H1 (cell line): Measurements from ENCODE around the gene ZNF175. TPM values are rescaled to one million over a fixed set of nuclear protein-coding genes. Genes with fewer than 3 reads are reported as not detected.

ENCODE experiments used
- CTCF ChIA-PET: fragments of 300-600 bp; sonication (Branson Sonifier 250); formaldehyde crosslinking; loops from one replicate; lab custom pipeline; 2021; ENCODE audit not compliant: partially characterized antibody; lab: Charles Lee
- POLR2A ChIA-PET: fragments of 300-600 bp; sonication (Branson Sonifier 250); formaldehyde crosslinking; loops from one replicate; lab custom pipeline; 2021; ENCODE audit warnings: inconsistent platforms; ENCODE audit not compliant: partially characterized antibody; lab: Charles Lee
- DNase-seq, 2 experiments: peaks; one replicate each; pipeline versions ENCODE4 v3.0.0 to v3.0.0-alpha.2; 2010 to 2022; ENCODE audit warnings: low spot score in 2 of 2, low read depth in 1 of 2, mixed read lengths in 1 of 2
- FAIRE-seq: peaks from 2 replicates; lab custom pipeline; 2011; peaks lifted over from hg19 to GRCh38; lab: Jason Lieb, UNC
- H2AFZ ChIP-seq: 2 replicates; pipeline ENCODE4 v1.8.1; 2012; ENCODE audit warnings: low read length, inconsistent platforms
- H2AK5ac ChIP-seq: 2 replicates; pipeline ENCODE4 v1.6.1; 2013; ENCODE audit warnings: low read depth, low read length
- H2BK120ac ChIP-seq: replicated peaks from 2 replicates; pipeline ENCODE3; 2013; ENCODE audit warnings: low read depth, low read length, inconsistent platforms
- H2BK12ac ChIP-seq: 2 replicates; pipeline ENCODE4 v1.6.1; 2013; ENCODE audit warnings: low read depth, low read length
- H2BK15ac ChIP-seq: 2 replicates; pipeline ENCODE4 v1.6.1; 2013; ENCODE audit warnings: low read length
- H2BK20ac ChIP-seq: 2 replicates; pipeline ENCODE4 v1.6.1; 2013; ENCODE audit warnings: low read length
- H2BK5ac ChIP-seq: 2 replicates; pipeline ENCODE4 v1.6.1; 2013; ENCODE audit warnings: low read depth, low read length
- H3K14ac ChIP-seq: 2 replicates; pipeline ENCODE4 v1.6.1; 2013; ENCODE audit warnings: inconsistent platforms; ENCODE audit not compliant: insufficient read length
- H3K18ac ChIP-seq: 2 replicates; pipeline ENCODE4 v1.6.1; 2013; ENCODE audit warnings: low read length; ENCODE audit errors: extremely low read depth
- H3K23ac ChIP-seq: 2 replicates; pipeline ENCODE4 v1.6.1; 2013; ENCODE audit warnings: inconsistent platforms; ENCODE audit not compliant: insufficient read length
- H3K23me2 ChIP-seq: 2 replicates; pipeline ENCODE4 v1.6.1; 2013; ENCODE audit warnings: low read depth, low read length
- H3K27ac ChIP-seq: 2 replicates; pipeline ENCODE4 v1.6.1; 2011; ENCODE audit warnings: low read depth, low read length, inconsistent platforms
- H3K27me3 ChIP-seq, 4 experiments: replicated peaks in 1 of 4; 1 replicate in 1 of 4; 2 replicates in 3 of 4; pipeline versions ENCODE4 v1.6.1 to v1.8.1; 2011 to 2013; ENCODE audit warnings: low read length in 3 of 4, mild to moderate bottlenecking in 3 of 4, inconsistent platforms in 2 of 4, mixed read lengths in 2 of 4, moderate library complexity in 1 of 4; ENCODE audit not compliant: control insufficient read depth in 3 of 4, insufficient read depth in 3 of 4; ENCODE audit errors: extremely low read depth in 1 of 4
- H3K36me3 ChIP-seq, 4 experiments: 2 replicates each; pipeline versions ENCODE4 v1.6.1 to v1.8.1; 2011 to 2013; ENCODE audit warnings: mild to moderate bottlenecking in 4 of 4, low read length in 3 of 4, moderate library complexity in 2 of 4, control low read depth in 1 of 4, inconsistent platforms in 1 of 4; ENCODE audit not compliant: insufficient read depth in 4 of 4, control insufficient read depth in 2 of 4
- H3K4ac ChIP-seq: replicated peaks from 2 replicates; pipeline ENCODE3; 2013; ENCODE audit warnings: low read length, low read depth, mixed read lengths, inconsistent platforms; ENCODE audit not compliant: insufficient read length
- H3K4me1 ChIP-seq, 4 experiments: replicated peaks in 1 of 4; 1 replicate in 1 of 4; 2 replicates in 3 of 4; pipeline versions ENCODE4 v1.6.1 to v1.8.1; 2011 to 2013; ENCODE audit warnings: low read length in 3 of 4, inconsistent platforms in 2 of 4, mixed read lengths in 1 of 4; ENCODE audit not compliant: insufficient read depth in 4 of 4, control insufficient read depth in 3 of 4
- H3K4me2 ChIP-seq, 2 experiments: 2 replicates each; pipeline versions ENCODE4 v1.6.1 to v1.8.1; 2011 to 2013; ENCODE audit warnings: low read depth in 2 of 2, low read length in 2 of 2, control low read depth in 1 of 2, inconsistent platforms in 1 of 2, mild to moderate bottlenecking in 1 of 2; ENCODE audit not compliant: insufficient read depth in 1 of 2
- H3K4me3 ChIP-seq, 4 experiments: fragments of 200-600, 300-600 bp in 1 of 4; sonication (generic), shearing (Covaris generic), sonication (Bioruptor Twin) in 1 of 4; 2 replicates each; pipeline versions ENCODE4 v1.5.1 to v1.8.1; 2011 to 2016; ENCODE audit warnings: low read length in 4 of 4, low read depth in 3 of 4, control low read depth in 2 of 4, inconsistent platforms in 2 of 4, mild to moderate bottlenecking in 2 of 4, mixed read lengths in 1 of 4, moderate library complexity in 1 of 4; ENCODE audit not compliant: insufficient read depth in 2 of 4; ENCODE audit errors: extremely low read depth in 1 of 4
- H3K56ac ChIP-seq: replicated peaks from 2 replicates; pipeline ENCODE3; 2013; ENCODE audit warnings: low read depth, mild to moderate bottlenecking, mixed read lengths, low read length, inconsistent platforms; ENCODE audit not compliant: insufficient read length
- H3K79me1 ChIP-seq: 2 replicates; pipeline ENCODE4 v1.6.1; 2013; ENCODE audit warnings: low read depth, low read length, control low read depth
- H3K79me2 ChIP-seq, 2 experiments: 2 replicates each; pipeline versions ENCODE4 v1.6.1 to v1.8.1; 2012 to 2013; ENCODE audit warnings: low read length in 2 of 2, mild to moderate bottlenecking in 2 of 2, inconsistent platforms in 1 of 2; ENCODE audit not compliant: insufficient read depth in 2 of 2, control insufficient read depth in 1 of 2
- H3K9ac ChIP-seq, 4 experiments: replicated peaks in 1 of 4; 1 replicate in 1 of 4; 2 replicates in 3 of 4; pipeline versions ENCODE4 v1.6.1 to v1.8.1; 2011 to 2013; ENCODE audit warnings: low read depth in 3 of 4, low read length in 3 of 4, control low read depth in 2 of 4, mild to moderate bottlenecking in 2 of 4, moderate library complexity in 2 of 4, inconsistent platforms in 1 of 4; ENCODE audit errors: extremely low read depth in 1 of 4
- H3K9me3 ChIP-seq, 2 experiments: 2 replicates each; pipeline versions ENCODE4 v1.6.1 to v1.8.1; 2012 to 2013; ENCODE audit warnings: mild to moderate bottlenecking in 2 of 2, moderate library complexity in 2 of 2, control low read depth in 1 of 2, inconsistent platforms in 1 of 2, low read depth in 1 of 2, low read length in 1 of 2, mixed read lengths in 1 of 2; ENCODE audit not compliant: insufficient read depth in 2 of 2
- H4K20me1 ChIP-seq, 2 experiments: replicated peaks in 1 of 2; 2 replicates each; pipeline versions ENCODE3 to v1.8.1; 2011 to 2013; ENCODE audit warnings: inconsistent platforms in 2 of 2, low read length in 2 of 2, mild to moderate bottlenecking in 1 of 2; ENCODE audit not compliant: insufficient read depth in 2 of 2, control insufficient read depth in 1 of 2
- H4K5ac ChIP-seq: 2 replicates; pipeline ENCODE4 v1.6.1; 2013; ENCODE audit warnings: low read length, low read depth, mixed read lengths, inconsistent platforms; ENCODE audit not compliant: insufficient read length
- H4K8ac ChIP-seq: 2 replicates; pipeline ENCODE4 v1.8.0; 2013; ENCODE audit warnings: mild to moderate bottlenecking, moderate library complexity, low read length, inconsistent platforms; ENCODE audit not compliant: insufficient read depth; ENCODE audit errors: extremely low read depth
- H4K91ac ChIP-seq: replicated peaks from 2 replicates; pipeline ENCODE3; 2013; ENCODE audit warnings: low read length, mixed read lengths, inconsistent platforms; ENCODE audit not compliant: insufficient read length
- CTCF ChIP-seq, 3 experiments: IDR thresholded peaks; 1 replicate in 2 of 3; 2 replicates in 1 of 3; pipeline versions ENCODE4 v1.5.1 to v1.6.1; 2011; ENCODE audit warnings: low read length in 3 of 3, mild to moderate bottlenecking in 3 of 3, inconsistent platforms in 2 of 3, low read depth in 1 of 3, moderate library complexity in 1 of 3; ENCODE audit not compliant: insufficient read depth in 1 of 3; ENCODE audit errors: control extremely low read depth in 1 of 3
- RBBP5 ChIP-seq: IDR thresholded peaks from 2 replicates; pipeline ENCODE4 v1.7.1; 2012; ENCODE audit warnings: low read depth, mild to moderate bottlenecking, inconsistent platforms, low read length, moderate library complexity, borderline replicate concordance
- SP1 ChIP-seq: IDR thresholded peaks from 2 replicates; pipeline ENCODE4 v1.6.1; 2011; ENCODE audit warnings: low read depth, low read length
- WGBS, 2 experiments: shearing (Covaris generic) in 1 of 2; methylation state at CpG; one replicate each; pipeline versions ENCODE4 v1.1.6 to v1.1.7; 2013 to 2015; ENCODE audit warnings: low lambda C conversion rate in 2 of 2, mixed read lengths in 2 of 2, inconsistent platforms in 1 of 2, low coverage in 1 of 2, missing lambda C conversion rate in 1 of 2; ENCODE audit not compliant: insufficient replicate concordance in 2 of 2, insufficient coverage in 1 of 2, insufficient read length in 1 of 2; ENCODE audit errors: extremely low coverage in 1 of 2, missing lambda C conversion rate in 1 of 2; 5-methylcytosine and 5-hydroxymethylcytosine counted together
- polyA plus RNA-seq, 7 experiments: library from polyadenylated mRNA; depleted of rRNA in 3 of 7; stranded (reverse) in 5 of 7; unstranded in 2 of 7; fragments of >200 nt in 5 of 7; fragments of 200-250 nt in 2 of 7; gene quantifications; 1 replicate in 5 of 7; 2 replicates in 1 of 7; 4 replicates in 1 of 7; pipeline versions ENCODE4 v1.2.1 to v1.2.3, GENCODE V29; 2011 to 2013; ENCODE audit warnings: missing spikeins in 2 of 7, mixed read lengths in 2 of 7
- total RNA-seq: library from RNA; stranded (reverse); fragmentation: NEBNext Ultra II Directional; extraction: Animal tissue kit (Norgen Biotek cat#: 25700); gene quantifications from 2 replicates; pipeline ENCODE4 v1.2.1, GENCODE V29; 2021

Gene ZNF175
- total and polyA plus RNA-seq, 2 of the 8 experiments (the other 6 are each of a cell fraction or from before 2014, with no cell fraction given) = 1.7 to 11.1 TPM

GRCh38 chr19:51548891-51549305 is 22.2 kb upstream of the ZNF175 start:
- H4K20me1 ChIP-seq = no peaks in the 10 kb centered on the region
- no peak overlapping the region for H2BK5ac ChIP-seq
- H3K56ac ChIP-seq = no peak overlapping the region
- DNase-seq (no peak), FAIRE-seq (no peak)
- no peak overlapping the region for H3K4me3 ChIP-seq
- H2BK20ac ChIP-seq = no peak overlapping the region
- no peaks in the 10 kb centered on the region for H3K79me1 ChIP-seq
- CTCF ChIA-PET = interaction anchor here (1.6 kb wide), 1 partner anchor 34 kb away, joined by 3 read pairs; no protein-coding TSS in a partner anchor
- no peak overlapping the region for H4K91ac ChIP-seq
- H3K23me2 ChIP-seq = peaks cover 3% of the 10 kb centered on the region; the same call in 1 of the 2 replicates
- H3K4me2 ChIP-seq = no peak overlapping the region
- no peak overlapping the region for H4K5ac ChIP-seq
- no peaks in the 10 kb centered on the region for H3K79me2 ChIP-seq
- H3K14ac ChIP-seq = no peak overlapping the region
- no peak overlapping the region for H2BK120ac ChIP-seq
- H2AK5ac ChIP-seq = no peak overlapping the region
- H3K36me3 ChIP-seq = no peaks in the 10 kb centered on the region
- no peak overlapping the region for H2BK15ac ChIP-seq
- H3K9me3 ChIP-seq = peaks cover 29 to 50% of the 10 kb centered on the region in 2 experiments; a peak in 3 of 4 replicates
- no peak overlapping the region for H3K23ac ChIP-seq
- no peak overlapping the region for H4K8ac ChIP-seq
- no peak overlapping the region for H3K9ac ChIP-seq
- H3K27me3 ChIP-seq = no peaks in the 10 kb centered on the region
- no peak overlapping the region for H3K18ac ChIP-seq
- POLR2A ChIA-PET = no interaction called here
- H2AFZ ChIP-seq = no peak overlapping the region
- TF ChIP-seq CTCF (IDR thresholded peaks at IDR 0.05; ENCODE audit: control extremely low read depth in 1 of 3, insufficient read depth in 1 of 3, low read depth in 1 of 3, low read length in 3 of 3) (no peak), SP1 (no peak), RBBP5 (no peak)
- no peak overlapping the region for H3K4ac ChIP-seq
- no peaks in the 10 kb centered on the region for H3K4me1 ChIP-seq
- WGBS, 2 experiments = 79% methylated on average over 4 of the region's 4 CpGs; no CpG with 5 or more reads in 1 of the 2 experiments
- no peak overlapping the region for H3K27ac ChIP-seq
- no peak overlapping the region for H2BK12ac ChIP-seq
